Measurements from ENCODE around the gene CLOCK. TPM values are rescaled to one million over a fixed set of nuclear protein-coding genes. Genes with fewer than 3 reads are reported as not detected.

Gene CLOCK
- total RNA-seq, 4 donors from 2014 or later, result 23.0 to 32.1 (median 27.8) TPM

DNA sequence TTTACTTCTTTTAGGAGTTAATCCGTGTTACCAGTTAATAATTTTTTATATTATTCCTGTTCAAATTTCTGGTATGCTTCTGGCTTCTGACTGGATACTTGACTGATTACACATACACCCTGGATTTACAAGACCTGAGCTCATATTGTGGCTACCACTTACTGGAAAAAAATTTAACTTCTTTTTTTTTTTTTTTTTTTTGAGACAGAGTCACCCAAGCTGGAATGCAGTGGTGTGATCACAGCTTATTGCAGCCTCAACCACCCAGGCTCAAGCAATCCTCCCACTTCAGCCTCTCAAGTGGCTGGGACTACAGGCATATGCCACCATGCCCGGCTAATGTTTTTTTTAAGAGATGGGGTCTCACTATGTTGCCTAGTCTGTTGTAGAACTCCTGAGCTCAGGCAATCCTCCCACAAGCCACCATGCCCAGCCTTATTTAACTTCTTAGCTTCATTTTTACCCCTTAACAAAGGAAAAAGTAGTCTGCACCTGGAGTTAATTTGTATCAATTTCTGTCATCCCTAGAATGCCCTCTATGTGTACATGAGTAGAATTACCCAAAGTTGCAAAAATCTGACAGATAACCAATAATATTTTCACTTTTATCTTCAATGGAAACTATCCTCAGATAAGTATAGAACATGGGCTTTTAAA, 100.7 kb downstream of the CLOCK start:
- TF ChIP-seq POLR2A (IDR thresholded peaks at IDR 0.05), result no peak
- TF ChIP-seq, protein P1, sequence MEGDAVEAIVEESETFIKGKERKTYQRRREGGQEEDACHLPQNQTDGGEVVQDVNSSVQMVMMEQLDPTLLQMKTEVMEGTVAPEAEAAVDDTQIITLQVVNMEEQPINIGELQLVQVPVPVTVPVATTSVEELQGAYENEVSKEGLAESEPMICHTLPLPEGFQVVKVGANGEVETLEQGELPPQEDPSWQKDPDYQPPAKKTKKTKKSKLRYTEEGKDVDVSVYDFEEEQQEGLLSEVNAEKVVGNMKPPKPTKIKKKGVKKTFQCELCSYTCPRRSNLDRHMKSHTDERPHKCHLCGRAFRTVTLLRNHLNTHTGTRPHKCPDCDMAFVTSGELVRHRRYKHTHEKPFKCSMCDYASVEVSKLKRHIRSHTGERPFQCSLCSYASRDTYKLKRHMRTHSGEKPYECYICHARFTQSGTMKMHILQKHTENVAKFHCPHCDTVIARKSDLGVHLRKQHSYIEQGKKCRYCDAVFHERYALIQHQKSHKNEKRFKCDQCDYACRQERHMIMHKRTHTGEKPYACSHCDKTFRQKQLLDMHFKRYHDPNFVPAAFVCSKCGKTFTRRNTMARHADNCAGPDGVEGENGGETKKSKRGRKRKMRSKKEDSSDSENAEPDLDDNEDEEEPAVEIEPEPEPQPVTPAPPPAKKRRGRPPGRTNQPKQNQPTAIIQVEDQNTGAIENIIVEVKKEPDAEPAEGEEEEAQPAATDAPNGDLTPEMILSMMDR (IDR thresholded peaks at IDR 0.05), result no peak

DNA sequence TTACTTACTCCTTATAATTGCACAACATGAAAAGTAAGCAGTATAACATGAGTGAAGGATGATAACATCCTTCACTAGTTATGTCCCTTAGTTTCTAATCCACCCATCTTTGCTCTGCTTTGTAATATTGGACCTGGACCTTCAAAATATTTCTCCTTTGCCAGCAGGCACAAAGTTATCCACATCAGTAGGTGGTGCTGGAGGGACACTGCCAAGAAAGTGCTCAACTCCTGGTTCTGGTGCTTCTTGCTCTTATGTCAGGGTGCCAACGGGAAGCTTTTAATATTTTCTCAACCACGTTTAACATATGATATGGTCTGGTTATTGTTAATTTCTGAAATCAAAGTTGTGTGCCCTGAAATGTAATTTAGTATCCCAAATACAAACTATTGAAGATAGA, 101.9 kb downstream of the CLOCK start:
- DNase-seq, result no peak
- peaks cover 0 to 58% (median 0%) of the 10 kb centered on the region in 3 donors for H3K36me3 ChIP-seq
- no peak overlapping the region for H3K27ac ChIP-seq
- H3K9me3 ChIP-seq, result no peaks in the 10 kb centered on the region
- TF ChIP-seq, protein P1 (IDR thresholded peaks at IDR 0.05), result peak in 2 of 6 experiments; percentile 3 to 19
- no peak for TF ChIP-seq POLR2A (IDR thresholded peaks at IDR 0.05)
- no peak overlapping the region for H3K4me3 ChIP-seq
- no peaks in the 10 kb centered on the region for H3K4me1 ChIP-seq
- H3K27me3 ChIP-seq, result no peaks in the 10 kb centered on the region

More for the DNA sequence above, 100.7 kb downstream of the CLOCK start:
- Histone ChIP-seq H3K4me1 (no peaks in the 10 kb centered on the region), H3K4me3 (no peak overlapping the region), H3K36me3 (peaks cover 0 to 64% (median 0%) of the 10 kb centered on the region in 3 donors), H3K27me3 (no peaks in the 10 kb centered on the region), H3K9me3 (no peaks in the 10 kb centered on the region), H3K27ac (no peak overlapping the region)
- no peak for DNase-seq

DNA sequence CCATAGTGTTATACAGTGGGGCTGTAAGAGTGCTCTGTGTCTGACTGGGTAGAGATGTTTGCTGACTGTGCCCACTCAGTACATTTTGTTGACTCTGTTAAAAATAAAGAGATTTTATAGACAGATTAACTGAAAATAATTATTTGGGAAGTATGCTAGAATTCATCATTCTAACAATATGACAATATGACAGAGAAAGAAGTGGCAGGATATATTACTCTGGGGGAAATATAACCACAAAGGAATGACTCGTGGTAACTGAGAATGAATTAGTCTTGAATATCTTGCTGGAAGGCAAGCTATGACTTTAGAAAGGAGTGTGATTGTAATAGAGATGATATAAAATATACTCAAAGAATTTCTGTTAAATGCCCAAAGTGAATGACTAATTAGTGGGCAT, 104.2 kb downstream of the CLOCK start:
- DNase-seq, result no peak
- Histone ChIP-seq H3K27ac (no peak overlapping the region), H3K27me3 (no peaks in the 10 kb centered on the region), H3K4me3 (no peak overlapping the region), H3K4me1 (peaks cover 0 to 5% (median 0%) of the 10 kb centered on the region in 4 donors), H3K9me3 (no peaks in the 10 kb centered on the region), H3K36me3 (peaks cover 0 to 43% (median 0%) of the 10 kb centered on the region in 3 donors)
- TF ChIP-seq POLR2A (IDR thresholded peaks at IDR 0.05), result no peak
- TF ChIP-seq, protein P1 (IDR thresholded peaks at IDR 0.05), result no peak

DNA sequence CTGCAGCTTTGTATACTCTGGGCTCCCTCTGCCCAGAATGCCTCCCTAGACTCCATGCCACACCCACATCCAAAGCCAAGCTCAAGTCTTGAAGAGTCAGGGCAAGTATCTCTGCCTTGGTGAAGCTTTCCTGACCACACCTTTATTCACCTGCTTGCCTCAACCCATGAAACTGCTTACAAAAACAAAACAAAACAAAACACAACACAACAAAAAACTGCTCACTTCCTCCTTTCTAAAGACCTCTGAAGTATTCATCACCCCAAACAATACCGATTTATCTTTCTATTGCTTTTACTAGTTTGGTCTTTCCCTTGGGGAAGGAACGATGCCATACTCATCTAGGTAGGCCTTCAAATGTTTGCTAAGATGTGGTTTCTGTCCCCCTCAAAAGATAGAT, 105.9 kb downstream of the CLOCK start:
- Histone ChIP-seq H3K4me1 (peaks cover 0 to 5% (median 0%) of the 10 kb centered on the region in 4 donors), H3K27ac (no peak overlapping the region), H3K4me3 (no peak overlapping the region), H3K36me3 (peaks cover 0 to 39% (median 0%) of the 10 kb centered on the region in 3 donors), H3K27me3 (no peaks in the 10 kb centered on the region), H3K9me3 (no peaks in the 10 kb centered on the region)
- no peak for TF ChIP-seq POLR2A (IDR thresholded peaks at IDR 0.05)
- TF ChIP-seq, protein P1 (IDR thresholded peaks at IDR 0.05), result no peak
- no peak for DNase-seq

DNA sequence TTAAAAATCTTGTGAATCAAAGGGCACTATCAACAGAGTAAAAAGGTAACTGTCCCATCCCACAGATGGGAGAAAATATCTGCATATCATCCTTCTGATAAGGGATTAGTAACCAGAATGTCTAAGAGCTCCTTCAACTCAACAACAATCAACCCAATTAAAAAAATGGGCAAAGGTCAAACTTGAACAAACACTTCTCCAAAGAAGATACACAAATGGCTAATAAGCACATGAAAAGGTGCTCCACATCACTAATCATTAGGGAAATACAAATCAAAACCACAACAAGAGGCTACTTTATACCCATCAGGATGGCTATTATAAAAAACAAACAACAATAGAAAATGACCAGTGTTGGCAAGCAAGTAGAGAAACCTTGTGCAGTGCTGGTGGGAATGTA, 107.7 kb downstream of the CLOCK start:
- H3K27ac ChIP-seq, result peak overlapping the region in 2 of 4 donors; percentile 68 to 70
- peaks cover 0 to 5% (median 0%) of the 10 kb centered on the region in 4 donors for H3K4me1 ChIP-seq
- H3K4me3 ChIP-seq, result no peak overlapping the region
- TF ChIP-seq, protein P1 (IDR thresholded peaks at IDR 0.05), result no peak
- no peak for TF ChIP-seq POLR2A (IDR thresholded peaks at IDR 0.05)
- peaks cover 0 to 41% (median 0%) of the 10 kb centered on the region in 3 donors for H3K36me3 ChIP-seq
- H3K27me3 ChIP-seq, result no peaks in the 10 kb centered on the region
- no peak for DNase-seq
- no peaks in the 10 kb centered on the region for H3K9me3 ChIP-seq
